Kidney epithelial cell (primary cell): ENCODE data around the gene CUX1. TPM values are rescaled to one million over a fixed set of nuclear protein-coding genes. Genes with fewer than 3 reads are reported as not detected.
"Not testable (repeated sequence)": the region's sequence is repeated elsewhere in the genome, so short reads cannot be mapped to it uniquely, and the experiment has no call there.

Experiments used
- DNase-seq: peaks from one replicate; pipeline ENCODE4 v3.0.0-alpha.2; 2010; ENCODE audit warnings: low read depth
- H3K27me3 ChIP-seq: 2 replicates; pipeline ENCODE4 v1.6.0; 2011; ENCODE audit warnings: low read length; ENCODE audit not compliant: control insufficient read depth, insufficient read depth
- H3K36me3 ChIP-seq: 2 replicates; pipeline ENCODE4 v1.5.1; 2011; ENCODE audit warnings: low read length; ENCODE audit not compliant: control insufficient read depth, insufficient read depth
- H3K4me3 ChIP-seq: 2 replicates; pipeline ENCODE4 v1.5.1; 2011; ENCODE audit warnings: low read depth, mild to moderate bottlenecking, control low read depth, low read length
- CTCF ChIP-seq: IDR thresholded peaks from 2 replicates; pipeline ENCODE4 v1.5.1; 2011; ENCODE audit warnings: mild to moderate bottlenecking, moderate library complexity, low read length, control low read depth, inconsistent platforms; ENCODE audit not compliant: insufficient read depth, poor library complexity, severe bottlenecking
- total RNA-seq: library from RNA; depleted of rRNA; stranded (reverse); fragments of >200 nt; gene quantifications from 2 replicates; pipeline ENCODE4 v1.2.3, GENCODE V29; 2015

The CUX1 gene
- total RNA-seq, 1 donor from 2014 or later, result 56.7 TPM

- no peak for TF ChIP-seq CTCF
- Histone ChIP-seq H3K4me3 (no peak overlapping the region), H3K36me3 (no peaks in the 10 kb centered on the region), H3K27me3 (no peaks in the 10 kb centered on the region)
- no peak for DNase-seq
Observed at GRCh38 chr7:102173669-102174068, 356.2 kb downstream of the CUX1 start.

GRCh38 chr7:102175423-102176170, 358.2 kb downstream of the CUX1 start:
- DNase-seq, result no peak
- Histone ChIP-seq H3K4me3 (no peak overlapping the region), H3K27me3 (no peaks in the 10 kb centered on the region), H3K36me3 (no peaks in the 10 kb centered on the region)
- TF ChIP-seq CTCF, result no peak

- TF ChIP-seq CTCF, result no peak
- H3K36me3 ChIP-seq, result no peaks in the 10 kb centered on the region
- H3K4me3 ChIP-seq, result no peak overlapping the region
- DNase-seq, result no peak
- H3K27me3 ChIP-seq, result no peaks in the 10 kb centered on the region
Observed at GRCh38 chr7:102178410-102178809, 361.0 kb downstream of the CUX1 start.

- H3K36me3 ChIP-seq, result no peaks in the 10 kb centered on the region
- no peak for DNase-seq
- H3K4me3 ChIP-seq, result no peak overlapping the region
Observed at GRCh38 chr7:102180727-102181126, 363.3 kb downstream of the CUX1 start.

GRCh38 chr7:102181517-102181916, 364.1 kb downstream of the CUX1 start:
- Histone ChIP-seq H3K27me3 (no peaks in the 10 kb centered on the region), H3K36me3 (no peaks in the 10 kb centered on the region), H3K4me3 (no peak overlapping the region)
- TF ChIP-seq CTCF, result no peak
- no peak for DNase-seq

More at GRCh38 chr7:102180727-102181126, 363.3 kb downstream of the CUX1 start:
- H3K27me3 ChIP-seq, result no peaks in the 10 kb centered on the region
- no peak for TF ChIP-seq CTCF

GRCh38 chr7:102182016-102182415, 364.6 kb downstream of the CUX1 start:
- no peak for TF ChIP-seq CTCF
- no peaks in the 10 kb centered on the region for H3K36me3 ChIP-seq

GRCh38 chr7:102183848-102184247, 366.4 kb downstream of the CUX1 start:
- not testable (repeated sequence) for H3K27me3 ChIP-seq, DNase-seq, H3K36me3 ChIP-seq, H3K4me3 ChIP-seq

More at GRCh38 chr7:102182016-102182415, 364.6 kb downstream of the CUX1 start:
- Histone ChIP-seq H3K27me3 (no peaks in the 10 kb centered on the region), H3K4me3 (no peak overlapping the region)
- DNase-seq, result no peak
